Measurements from ENCODE around the gene TMEM94. TPM values are rescaled to one million over a fixed set of nuclear protein-coding genes. Genes with fewer than 3 reads are reported as not detected.

Gene TMEM94
- total and polyA plus RNA-seq, 2 of the 13 experiments (the other 11 are each of a cell fraction or from before 2014, with no cell fraction given) = 32.6 to 134 TPM

DNA sequence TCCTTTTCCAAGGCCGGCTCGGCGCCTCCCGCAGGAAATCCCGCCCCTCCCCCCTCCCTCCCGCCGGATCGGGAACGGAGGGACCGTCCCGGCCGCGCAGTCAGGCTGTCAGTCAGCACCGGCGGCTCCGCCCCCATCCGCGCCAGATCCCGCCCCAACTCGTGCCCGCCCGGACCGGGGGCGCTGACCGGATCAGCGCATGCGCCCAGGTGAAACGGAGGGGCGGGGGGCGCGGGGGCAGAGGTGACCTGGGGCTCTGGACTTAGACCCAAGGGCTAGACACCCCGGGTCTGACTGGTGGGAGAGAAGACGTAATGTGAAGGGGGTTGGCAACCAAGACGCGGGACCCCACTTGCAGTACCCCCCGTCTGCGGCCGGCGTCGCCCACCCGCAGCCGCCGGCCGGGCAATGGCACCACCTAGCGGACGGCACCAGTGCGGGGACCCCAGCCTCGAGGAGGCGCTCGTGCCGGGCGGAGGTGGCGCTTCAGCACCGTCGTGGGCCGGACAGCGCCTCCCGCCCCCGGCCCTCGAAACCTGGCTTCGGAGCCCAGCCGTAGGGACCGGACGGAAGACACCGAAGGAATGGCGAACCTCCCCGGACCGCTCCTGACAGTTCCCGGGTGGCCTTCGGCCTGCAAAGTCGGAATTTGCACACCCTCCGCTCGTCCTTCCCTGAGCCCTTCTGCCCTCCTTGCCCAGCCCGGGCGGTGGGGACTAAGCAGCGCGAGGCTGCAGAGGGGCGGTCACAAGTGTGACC is 59.2 kb downstream of the TMEM94 start, which contains the start of gene CASKIN2 (continued):
- TF ChIP-seq, protein P1, sequence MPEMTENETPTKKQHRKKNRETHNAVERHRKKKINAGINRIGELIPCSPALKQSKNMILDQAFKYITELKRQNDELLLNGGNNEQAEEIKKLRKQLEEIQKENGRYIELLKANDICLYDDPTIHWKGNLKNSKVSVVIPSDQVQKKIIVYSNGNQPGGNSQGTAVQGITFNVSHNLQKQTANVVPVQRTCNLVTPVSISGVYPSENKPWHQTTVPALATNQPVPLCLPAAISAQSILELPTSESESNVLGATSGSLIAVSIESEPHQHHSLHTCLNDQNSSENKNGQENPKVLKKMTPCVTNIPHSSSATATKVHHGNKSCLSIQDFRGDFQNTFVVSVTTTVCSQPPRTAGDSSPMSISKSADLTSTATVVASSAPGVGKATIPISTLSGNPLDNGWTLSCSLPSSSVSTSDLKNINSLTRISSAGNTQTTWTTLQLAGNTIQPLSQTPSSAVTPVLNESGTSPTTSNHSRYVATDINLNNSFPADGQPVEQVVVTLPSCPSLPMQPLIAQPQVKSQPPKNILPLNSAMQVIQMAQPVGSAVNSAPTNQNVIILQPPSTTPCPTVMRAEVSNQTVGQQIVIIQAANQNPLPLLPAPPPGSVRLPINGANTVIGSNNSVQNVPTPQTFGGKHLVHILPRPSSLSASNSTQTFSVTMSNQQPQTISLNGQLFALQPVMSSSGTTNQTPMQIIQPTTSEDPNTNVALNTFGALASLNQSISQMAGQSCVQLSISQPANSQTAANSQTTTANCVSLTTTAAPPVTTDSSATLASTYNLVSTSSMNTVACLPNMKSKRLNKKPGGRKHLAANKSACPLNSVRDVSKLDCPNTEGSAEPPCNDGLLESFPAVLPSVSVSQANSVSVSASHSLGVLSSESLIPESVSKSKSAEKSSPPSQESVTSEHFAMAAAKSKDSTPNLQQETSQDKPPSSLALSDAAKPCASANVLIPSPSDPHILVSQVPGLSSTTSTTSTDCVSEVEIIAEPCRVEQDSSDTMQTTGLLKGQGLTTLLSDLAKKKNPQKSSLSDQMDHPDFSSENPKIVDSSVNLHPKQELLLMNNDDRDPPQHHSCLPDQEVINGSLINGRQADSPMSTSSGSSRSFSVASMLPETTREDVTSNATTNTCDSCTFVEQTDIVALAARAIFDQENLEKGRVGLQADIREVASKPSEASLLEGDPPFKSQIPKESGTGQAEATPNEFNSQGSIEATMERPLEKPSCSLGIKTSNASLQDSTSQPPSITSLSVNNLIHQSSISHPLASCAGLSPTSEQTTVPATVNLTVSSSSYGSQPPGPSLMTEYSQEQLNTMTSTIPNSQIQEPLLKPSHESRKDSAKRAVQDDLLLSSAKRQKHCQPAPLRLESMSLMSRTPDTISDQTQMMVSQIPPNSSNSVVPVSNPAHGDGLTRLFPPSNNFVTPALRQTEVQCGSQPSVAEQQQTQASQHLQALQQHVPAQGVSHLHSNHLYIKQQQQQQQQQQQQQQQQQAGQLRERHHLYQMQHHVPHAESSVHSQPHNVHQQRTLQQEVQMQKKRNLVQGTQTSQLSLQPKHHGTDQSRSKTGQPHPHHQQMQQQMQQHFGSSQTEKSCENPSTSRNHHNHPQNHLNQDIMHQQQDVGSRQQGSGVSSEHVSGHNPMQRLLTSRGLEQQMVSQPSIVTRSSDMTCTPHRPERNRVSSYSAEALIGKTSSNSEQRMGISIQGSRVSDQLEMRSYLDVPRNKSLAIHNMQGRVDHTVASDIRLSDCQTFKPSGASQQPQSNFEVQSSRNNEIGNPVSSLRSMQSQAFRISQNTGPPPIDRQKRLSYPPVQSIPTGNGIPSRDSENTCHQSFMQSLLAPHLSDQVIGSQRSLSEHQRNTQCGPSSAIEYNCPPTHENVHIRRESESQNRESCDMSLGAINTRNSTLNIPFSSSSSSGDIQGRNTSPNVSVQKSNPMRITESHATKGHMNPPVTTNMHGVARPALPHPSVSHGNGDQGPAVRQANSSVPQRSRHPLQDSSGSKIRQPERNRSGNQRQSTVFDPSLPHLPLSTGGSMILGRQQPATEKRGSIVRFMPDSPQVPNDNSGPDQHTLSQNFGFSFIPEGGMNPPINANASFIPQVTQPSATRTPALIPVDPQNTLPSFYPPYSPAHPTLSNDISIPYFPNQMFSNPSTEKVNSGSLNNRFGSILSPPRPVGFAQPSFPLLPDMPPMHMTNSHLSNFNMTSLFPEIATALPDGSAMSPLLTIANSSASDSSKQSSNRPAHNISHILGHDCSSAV (CRISPR knock-in tag; IDR thresholded peaks at IDR 0.05; ENCODE audit: borderline replicate concordance) = peak; percentile 87; the same call in 1 of the 2 replicates
- peak; percentile 75; the same call in 1 of the 2 replicates for TF ChIP-seq KLF15 (CRISPR knock-in tag; IDR thresholded peaks at IDR 0.05; ENCODE audit: borderline replicate concordance)
- TF ChIP-seq, protein P2, sequence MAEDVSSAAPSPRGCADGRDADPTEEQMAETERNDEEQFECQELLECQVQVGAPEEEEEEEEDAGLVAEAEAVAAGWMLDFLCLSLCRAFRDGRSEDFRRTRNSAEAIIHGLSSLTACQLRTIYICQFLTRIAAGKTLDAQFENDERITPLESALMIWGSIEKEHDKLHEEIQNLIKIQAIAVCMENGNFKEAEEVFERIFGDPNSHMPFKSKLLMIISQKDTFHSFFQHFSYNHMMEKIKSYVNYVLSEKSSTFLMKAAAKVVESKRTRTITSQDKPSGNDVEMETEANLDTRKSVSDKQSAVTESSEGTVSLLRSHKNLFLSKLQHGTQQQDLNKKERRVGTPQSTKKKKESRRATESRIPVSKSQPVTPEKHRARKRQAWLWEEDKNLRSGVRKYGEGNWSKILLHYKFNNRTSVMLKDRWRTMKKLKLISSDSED (CRISPR knock-in tag; IDR thresholded peaks at IDR 0.05) = no peak
- peak; percentile 70; the same call in 1 of the 2 replicates for TF ChIP-seq MAF1 (CRISPR knock-in tag; IDR thresholded peaks at IDR 0.05; ENCODE audit: borderline replicate concordance)
- TF ChIP-seq ZFP37 (CRISPR knock-in tag; IDR thresholded peaks at IDR 0.05; ENCODE audit: borderline replicate concordance) = peak; percentile 60; the same call in 1 of the 2 replicates
- peak; percentile 91; the same call in 1 of the 2 replicates for TF ChIP-seq SMAD1 (CRISPR knock-in tag; IDR thresholded peaks at IDR 0.05; ENCODE audit: borderline replicate concordance, low read depth)
- TF ChIP-seq, protein P3, sequence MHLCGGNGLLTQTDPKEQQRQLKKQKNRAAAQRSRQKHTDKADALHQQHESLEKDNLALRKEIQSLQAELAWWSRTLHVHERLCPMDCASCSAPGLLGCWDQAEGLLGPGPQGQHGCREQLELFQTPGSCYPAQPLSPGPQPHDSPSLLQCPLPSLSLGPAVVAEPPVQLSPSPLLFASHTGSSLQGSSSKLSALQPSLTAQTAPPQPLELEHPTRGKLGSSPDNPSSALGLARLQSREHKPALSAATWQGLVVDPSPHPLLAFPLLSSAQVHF (CRISPR knock-in tag; IDR thresholded peaks at IDR 0.05) = peak; percentile 22
- peak; percentile 4; the same call in 1 of the 2 replicates for TF ChIP-seq FOSL1 (CRISPR knock-in tag; IDR thresholded peaks at IDR 0.05; ENCODE audit: borderline replicate concordance)
- no peak for TF ChIP-seq RFX1 (IDR thresholded peaks at IDR 0.05)
- TF ChIP-seq JARID2 (CRISPR knock-in tag; IDR thresholded peaks at IDR 0.05; ENCODE audit: insufficient replicate concordance) = peak; percentile 83
- TF ChIP-seq ZNF607 (CRISPR knock-in tag; IDR thresholded peaks at IDR 0.05; ENCODE audit: borderline replicate concordance) = peak; percentile 99
- TF ChIP-seq, protein P4, sequence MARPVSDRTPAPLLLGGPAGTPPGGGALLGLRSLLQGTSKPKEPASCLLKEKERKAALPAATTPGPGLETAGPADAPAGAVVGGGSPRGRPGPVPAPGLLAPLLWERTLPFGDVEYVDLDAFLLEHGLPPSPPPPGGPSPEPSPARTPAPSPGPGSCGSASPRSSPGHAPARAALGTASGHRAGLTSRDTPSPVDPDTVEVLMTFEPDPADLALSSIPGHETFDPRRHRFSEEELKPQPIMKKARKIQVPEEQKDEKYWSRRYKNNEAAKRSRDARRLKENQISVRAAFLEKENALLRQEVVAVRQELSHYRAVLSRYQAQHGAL (CRISPR knock-in tag; IDR thresholded peaks at IDR 0.05; ENCODE audit: not compliant biosample characterization) = peak; percentile 73
- TF ChIP-seq IKZF4 (CRISPR knock-in tag; IDR thresholded peaks at IDR 0.05; ENCODE audit: borderline replicate concordance, low read depth, not compliant biosample characterization) = peak; percentile 95
- peak; percentile 95 for TF ChIP-seq ZNF317 (CRISPR knock-in tag; IDR thresholded peaks at IDR 0.05)
- no peak for TF ChIP-seq TBL1XR1 (IDR thresholded peaks at IDR 0.05; ENCODE audit: borderline replicate concordance, low read length, partially characterized antibody)
- TF ChIP-seq ZFP41 (CRISPR knock-in tag; IDR thresholded peaks at IDR 0.05; ENCODE audit: borderline replicate concordance) = peak; percentile 87; the same call in 1 of the 2 replicates
- TF ChIP-seq SUZ12 (IDR thresholded peaks at IDR 0.05; ENCODE audit: low read depth, low read length) = no peak

Measured in HepG2 (cell line).